ENCODE measurements around the gene SFI1.

- TF ChIP-seq CTCF (conservative IDR thresholded peaks at IDR 0.05) (no peak), ZFX (IDR thresholded peaks at IDR 0.05) (no peak)
Measured at GRCh38 chr22:31626427-31627150, 130.3 kb downstream of the SFI1 start.

Measured in C4-2B (cell line).